Testis (tissue), 3 donors: ENCODE data around the gene ETFA. TPM values are rescaled to one million over a fixed set of nuclear protein-coding genes. Genes with fewer than 3 reads are reported as not detected.

Experiments used
- DNase-seq: peaks from one replicate; pipeline ENCODE4 v3.0.0-alpha.2; 2019
- H3K27ac ChIP-seq, 2 donors: fragments of 200-600 bp; sonication (generic); one replicate each; pipeline ENCODE4 v1.5.1; 2019
- H3K27me3 ChIP-seq: fragments of 200-600 bp; sonication (generic); one replicate; pipeline ENCODE4 v1.5.1; 2019
- H3K36me3 ChIP-seq: fragments of 200-600 bp; sonication (generic); one replicate; pipeline ENCODE4 v1.5.1; 2017; ENCODE audit warnings: low read depth; ENCODE audit errors: missing control alignments
- H3K4me1 ChIP-seq: fragments of 200-600 bp; sonication (generic); one replicate; pipeline ENCODE4 v1.5.1; 2019
- H3K4me3 ChIP-seq, 2 donors: fragments of 200-600 bp; sonication (generic); one replicate each; pipeline ENCODE4 v1.5.1; 2017 to 2019
- H3K9me3 ChIP-seq: fragments of 200-600 bp; sonication (generic); one replicate; pipeline ENCODE4 v1.5.1; 2017
- POLR2A ChIP-seq: fragments of 450-650 bp; IDR thresholded peaks from one replicate; pipeline ENCODE4 v1.6.1; 2017; ENCODE audit warnings: antibody characterized with exemption, mild to moderate bottlenecking, moderate library complexity
- WGBS, 2 donors: methylation state at CpG; one replicate each; pipeline ENCODE4 v1.1.5; 2018; 5-methylcytosine and 5-hydroxymethylcytosine counted together
- intact Hi-C: fragments of 100-400 bp; cut with DNase I; formaldehyde crosslinking; loops from one replicate; pipeline ENCODE4 v1.15.1; 2023; ENCODE audit warnings: low total_unique reads
- polyA plus RNA-seq: library from polyadenylated mRNA; stranded (reverse); fragments of 350-450 nt; fragmentation: Illumina TruSeq; extraction: RNeasy Lipid Tissue Mini Kit (QIAGEN cat#74804); gene quantifications from one replicate; pipeline ENCODE4 v1.2.3, GENCODE V29; 2014; ENCODE audit warnings: low read depth, low replicate concordance; ENCODE audit not compliant: insufficient read depth
- total RNA-seq, 2 donors: library from RNA; depleted of rRNA; stranded (reverse); fragments of >200 nt; gene quantifications; one replicate each; pipeline ENCODE4 v1.2.3, GENCODE V29; 2016
- TF ChIP-seq, protein P1 (sequence below), 3 experiments: fragments of 450-650 bp in 2 of 3; fragments of 200-600 bp in 1 of 3; sonication (generic) in 1 of 3; IDR thresholded peaks; one replicate each; pipeline ENCODE4 v1.5.1; 2016 to 2019; ENCODE audit warnings: antibody characterized with exemption in 3 of 3, mild to moderate bottlenecking in 2 of 3, moderate library complexity in 1 of 3

Gene ETFA
- total and polyA plus RNA-seq, 3 donors from 2014 or later: 58.3 to 72.7 (median 72.1) TPM

- intact Hi-C loops: no loop called here
- TF ChIP-seq POLR2A: no peak
- Histone ChIP-seq H3K9me3 (no peaks in the 10 kb centered on the region), H3K27me3 (no peaks in the 10 kb centered on the region), H3K27ac (no peak overlapping the region), H3K36me3 (no peaks in the 10 kb centered on the region), H3K4me1 (no peaks in the 10 kb centered on the region), H3K4me3 (no peak overlapping the region)
- WGBS, 2 donors: 78 to 94% methylated on average over 3 of the region's 3 CpGs
- no peak for DNase-seq
Measured at GRCh38 chr15:76354823-76355440, 43.7 kb upstream of the ETFA start.

DNA sequence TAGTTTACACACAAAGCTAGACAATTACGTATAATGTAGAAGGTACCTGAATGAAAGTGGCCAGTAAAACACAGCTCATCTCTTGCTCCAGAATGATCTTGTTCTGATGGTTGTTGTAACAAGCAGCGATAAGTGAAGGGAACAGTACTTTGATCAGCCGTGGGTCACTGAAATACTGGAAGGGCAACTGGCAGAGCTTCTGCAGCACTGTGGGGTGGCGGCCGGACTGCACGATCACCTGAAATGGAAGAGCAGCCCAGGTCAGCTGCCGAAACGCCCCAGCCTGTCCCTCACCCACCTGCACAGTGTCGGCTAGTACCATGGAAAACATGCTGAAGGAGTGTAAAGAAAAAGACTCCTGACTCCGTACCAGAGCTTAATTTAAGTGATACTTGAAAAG is 42.6 kb upstream of the ETFA start:
- Histone ChIP-seq H3K4me1 (no peaks in the 10 kb centered on the region), H3K36me3 (no peaks in the 10 kb centered on the region), H3K27ac (no peak overlapping the region), H3K27me3 (no peaks in the 10 kb centered on the region), H3K4me3 (no peak overlapping the region), H3K9me3 (no peaks in the 10 kb centered on the region)
- DNase-seq: no peak
- WGBS, 2 donors: 95 to 96% methylated on average over 10 of the region's 10 CpGs
- TF ChIP-seq, protein P1, sequence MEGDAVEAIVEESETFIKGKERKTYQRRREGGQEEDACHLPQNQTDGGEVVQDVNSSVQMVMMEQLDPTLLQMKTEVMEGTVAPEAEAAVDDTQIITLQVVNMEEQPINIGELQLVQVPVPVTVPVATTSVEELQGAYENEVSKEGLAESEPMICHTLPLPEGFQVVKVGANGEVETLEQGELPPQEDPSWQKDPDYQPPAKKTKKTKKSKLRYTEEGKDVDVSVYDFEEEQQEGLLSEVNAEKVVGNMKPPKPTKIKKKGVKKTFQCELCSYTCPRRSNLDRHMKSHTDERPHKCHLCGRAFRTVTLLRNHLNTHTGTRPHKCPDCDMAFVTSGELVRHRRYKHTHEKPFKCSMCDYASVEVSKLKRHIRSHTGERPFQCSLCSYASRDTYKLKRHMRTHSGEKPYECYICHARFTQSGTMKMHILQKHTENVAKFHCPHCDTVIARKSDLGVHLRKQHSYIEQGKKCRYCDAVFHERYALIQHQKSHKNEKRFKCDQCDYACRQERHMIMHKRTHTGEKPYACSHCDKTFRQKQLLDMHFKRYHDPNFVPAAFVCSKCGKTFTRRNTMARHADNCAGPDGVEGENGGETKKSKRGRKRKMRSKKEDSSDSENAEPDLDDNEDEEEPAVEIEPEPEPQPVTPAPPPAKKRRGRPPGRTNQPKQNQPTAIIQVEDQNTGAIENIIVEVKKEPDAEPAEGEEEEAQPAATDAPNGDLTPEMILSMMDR (IDR thresholded peaks at IDR 0.05): no peak
- no peak for TF ChIP-seq POLR2A
- intact Hi-C loops: no loop called here

- Histone ChIP-seq H3K4me1 (no peaks in the 10 kb centered on the region), H3K36me3 (no peaks in the 10 kb centered on the region), H3K27me3 (no peaks in the 10 kb centered on the region), H3K9me3 (no peaks in the 10 kb centered on the region), H3K4me3 (no peak overlapping the region), H3K27ac (no peak overlapping the region)
- intact Hi-C loops: no loop called here
- TF ChIP-seq, protein P1 (IDR thresholded peaks at IDR 0.05): no peak
- no peak for TF ChIP-seq POLR2A
- WGBS, 2 donors: 90 to 97% methylated on average over 1 of the region's 1 CpG
- no peak for DNase-seq
Measured at GRCh38 chr15:76353023-76353577, 41.8 kb upstream of the ETFA start.

DNA sequence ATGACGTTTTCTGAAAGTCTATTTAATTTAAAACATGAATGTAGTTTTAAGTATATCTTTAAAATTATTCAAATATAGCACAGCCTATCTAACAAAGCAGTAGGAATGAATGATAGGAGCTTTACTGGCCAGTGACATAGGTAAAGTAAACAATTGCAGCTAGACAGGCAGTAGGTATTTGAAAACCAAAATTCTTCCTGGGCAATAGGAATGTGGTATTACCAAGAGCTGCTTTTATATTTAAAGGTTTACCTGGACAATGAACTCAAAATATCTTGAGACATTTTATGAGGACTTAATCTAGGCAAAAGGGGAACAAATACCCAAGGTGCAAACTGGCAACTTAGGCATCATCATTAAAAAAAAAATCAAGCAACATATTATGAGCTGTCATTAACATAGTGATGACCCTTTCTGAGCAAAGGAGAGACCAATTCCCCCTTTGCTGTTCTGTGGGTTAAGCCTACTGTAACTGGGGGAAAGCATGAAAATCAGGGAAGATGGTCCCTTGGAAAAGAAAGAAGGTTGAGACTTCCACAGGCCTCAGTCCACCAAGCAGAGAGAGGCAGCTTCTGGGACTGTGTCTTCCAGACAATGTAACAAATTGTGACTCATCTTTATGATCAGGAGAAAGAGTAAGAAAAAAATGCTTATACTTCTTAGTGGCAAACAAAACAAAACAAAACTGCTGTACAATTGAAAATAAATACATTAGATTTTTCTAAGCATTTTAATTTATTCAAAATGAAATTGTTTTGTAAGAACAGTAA is 38.2 kb upstream of the ETFA start:
- Histone ChIP-seq H3K4me1 (no peaks in the 10 kb centered on the region), H3K36me3 (no peaks in the 10 kb centered on the region), H3K27me3 (no peaks in the 10 kb centered on the region), H3K4me3 (no peak overlapping the region), H3K9me3 (no peaks in the 10 kb centered on the region), H3K27ac (no peak overlapping the region)
- intact Hi-C loops: no loop called here
- TF ChIP-seq, protein P1 (IDR thresholded peaks at IDR 0.05): no peak
- TF ChIP-seq POLR2A: no peak
- WGBS, 2 donors: 84 to 95% methylated on average over 1 of the region's 1 CpG
- no peak for DNase-seq

DNA sequence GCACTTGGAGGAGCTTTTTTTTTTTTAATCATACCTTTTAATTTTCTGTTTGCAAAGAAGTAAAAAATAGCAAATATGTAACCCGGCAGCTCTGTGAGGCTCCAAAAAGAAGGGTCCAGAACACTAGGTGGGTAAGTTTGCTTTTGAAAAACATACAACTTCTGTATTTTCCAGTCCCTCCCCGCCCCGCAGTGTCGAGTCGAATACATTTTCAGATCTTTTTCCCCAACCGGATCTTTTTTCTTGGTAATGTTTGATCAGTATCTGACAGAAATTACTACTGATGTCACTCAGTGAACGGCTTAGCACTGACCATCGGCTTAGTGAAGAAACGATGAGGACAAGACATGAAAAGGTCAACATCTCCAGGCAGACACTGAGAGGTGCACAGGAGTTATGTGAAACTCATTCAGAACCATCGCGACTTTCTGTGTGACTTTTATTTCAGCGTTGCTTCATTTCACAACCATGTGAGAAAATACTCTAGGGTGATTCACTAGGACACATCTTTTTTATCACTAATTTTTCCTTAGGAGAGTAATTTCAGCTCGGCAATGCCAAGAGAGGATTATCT is 36.3 kb upstream of the ETFA start:
- Histone ChIP-seq H3K4me1 (no peaks in the 10 kb centered on the region), H3K4me3 (peak overlapping the region; percentile 19 to 46), H3K36me3 (no peaks in the 10 kb centered on the region), H3K27ac (no peak overlapping the region), H3K9me3 (no peaks in the 10 kb centered on the region), H3K27me3 (no peaks in the 10 kb centered on the region)
- WGBS, 2 donors: 69 to 78% methylated on average over 13 of the region's 13 CpGs
- DNase-seq: no peak
- intact Hi-C loops: no loop called here
- TF ChIP-seq POLR2A: no peak
- TF ChIP-seq, protein P1 (IDR thresholded peaks at IDR 0.05): no peak
